Astrocyte of the cerebellum (primary cell): Measurements from ENCODE around the gene ASCL2.

ENCODE experiments used
- DNase-seq: peaks from one replicate; pipeline ENCODE4 v3.0.0-alpha.2; 2011; ENCODE audit warnings: low read depth
- H3K4me3 ChIP-seq: 2 replicates; pipeline ENCODE4 v1.5.1; 2011; ENCODE audit warnings: mild to moderate bottlenecking, low read depth, low read length, moderate library complexity
- in situ Hi-C: cut with HindIII; loops from 2 replicates; pipeline ENCODE4 v1.10.0; 2017; ENCODE audit warnings: low sequenced_read_pairs
- TF ChIP-seq, protein P1 (sequence below): IDR thresholded peaks from 2 replicates; pipeline ENCODE4 v1.5.1; 2012; ENCODE audit warnings: low read length, low read depth, moderate library complexity, mild to moderate bottlenecking; ENCODE audit errors: missing control alignments

Gene ASCL2

GRCh38 chr11:2222451-2222850 is 47.9 kb downstream of the ASCL2 start:
- DNase-seq = no peak
- TF ChIP-seq, protein P1, sequence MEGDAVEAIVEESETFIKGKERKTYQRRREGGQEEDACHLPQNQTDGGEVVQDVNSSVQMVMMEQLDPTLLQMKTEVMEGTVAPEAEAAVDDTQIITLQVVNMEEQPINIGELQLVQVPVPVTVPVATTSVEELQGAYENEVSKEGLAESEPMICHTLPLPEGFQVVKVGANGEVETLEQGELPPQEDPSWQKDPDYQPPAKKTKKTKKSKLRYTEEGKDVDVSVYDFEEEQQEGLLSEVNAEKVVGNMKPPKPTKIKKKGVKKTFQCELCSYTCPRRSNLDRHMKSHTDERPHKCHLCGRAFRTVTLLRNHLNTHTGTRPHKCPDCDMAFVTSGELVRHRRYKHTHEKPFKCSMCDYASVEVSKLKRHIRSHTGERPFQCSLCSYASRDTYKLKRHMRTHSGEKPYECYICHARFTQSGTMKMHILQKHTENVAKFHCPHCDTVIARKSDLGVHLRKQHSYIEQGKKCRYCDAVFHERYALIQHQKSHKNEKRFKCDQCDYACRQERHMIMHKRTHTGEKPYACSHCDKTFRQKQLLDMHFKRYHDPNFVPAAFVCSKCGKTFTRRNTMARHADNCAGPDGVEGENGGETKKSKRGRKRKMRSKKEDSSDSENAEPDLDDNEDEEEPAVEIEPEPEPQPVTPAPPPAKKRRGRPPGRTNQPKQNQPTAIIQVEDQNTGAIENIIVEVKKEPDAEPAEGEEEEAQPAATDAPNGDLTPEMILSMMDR = no peak
- in situ Hi-C loops = no loop called here
- H3K4me3 ChIP-seq = no peak overlapping the region

DNA sequence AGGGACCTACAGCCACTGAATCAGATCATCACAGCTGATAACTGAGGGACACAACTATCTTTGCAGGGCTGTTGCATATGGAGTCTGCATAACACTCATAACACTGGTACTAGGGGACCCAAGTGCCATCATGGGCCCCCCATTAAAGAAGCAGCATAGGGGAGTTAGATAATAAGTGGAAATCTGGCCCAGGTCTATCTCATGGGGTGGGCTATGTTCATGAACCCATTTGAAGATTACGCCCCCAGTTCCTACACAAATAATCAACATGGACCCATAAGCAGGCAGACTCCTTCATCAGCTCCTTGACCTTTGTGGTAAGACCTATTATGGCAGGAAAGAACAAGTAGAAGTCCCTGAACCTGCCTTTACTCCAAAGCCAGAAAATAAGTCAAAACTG is 48.8 kb downstream of the ASCL2 start:
- in situ Hi-C loops = no loop called here
- TF ChIP-seq, protein P1 = no peak

GRCh38 chr11:2221024-2221423 is 49.4 kb downstream of the ASCL2 start:
- in situ Hi-C loops = no loop called here
- TF ChIP-seq, protein P1 = no peak
- H3K4me3 ChIP-seq = no peak overlapping the region
- no peak for DNase-seq

More for the DNA sequence above, 48.8 kb downstream of the ASCL2 start:
- no peak for DNase-seq
- H3K4me3 ChIP-seq = no peak overlapping the region

DNA sequence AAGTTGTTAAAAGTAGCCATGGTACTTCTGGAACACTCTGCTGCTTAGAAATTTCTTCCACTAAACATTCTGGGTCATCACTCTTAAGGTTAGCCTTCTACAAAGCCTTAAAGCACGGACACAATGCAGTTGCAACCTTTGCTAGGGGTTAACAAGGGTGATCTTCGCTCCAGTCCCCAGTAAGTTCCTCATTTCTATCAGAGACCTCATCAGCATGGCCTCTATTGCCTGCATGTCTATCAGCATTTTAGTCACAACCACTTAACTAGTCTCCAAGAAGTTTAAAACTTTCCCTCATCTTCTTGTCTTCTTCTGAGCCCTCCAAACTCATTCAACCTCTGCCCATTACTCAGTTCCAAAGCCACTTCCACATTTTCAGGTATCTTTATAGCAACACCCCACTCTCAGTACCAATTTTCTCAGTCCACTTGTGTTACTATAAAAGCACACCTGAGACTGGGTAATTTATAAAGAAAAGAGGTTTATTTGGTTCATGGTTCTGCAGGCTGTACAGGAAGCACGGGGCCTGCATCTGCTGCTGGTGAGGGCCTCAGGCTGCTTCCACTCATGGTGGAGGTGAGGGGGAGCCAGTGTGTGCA is 50.1 kb downstream of the ASCL2 start:
- TF ChIP-seq, protein P1 = no peak
- DNase-seq = no peak
- in situ Hi-C loops = no loop called here
- no peak overlapping the region for H3K4me3 ChIP-seq

- TF ChIP-seq, protein P1 = no peak
- no peak overlapping the region for H3K4me3 ChIP-seq
- no peak for DNase-seq
- in situ Hi-C loops = loop anchor here (5.0 kb wide), 1 partner anchor 37 kb away; no protein-coding TSS in a partner anchor
Measured at GRCh38 chr11:2219318-2220017, 50.9 kb downstream of the ASCL2 start.
